Measurements from ENCODE around the gene FIG4. TPM values are rescaled to one million over a fixed set of nuclear protein-coding genes. Genes with fewer than 3 reads are reported as not detected.

Gene FIG4
- total and polyA plus RNA-seq, 2 experiments from 2014 or later: 8.0 to 10.9 TPM

GRCh38 chr6:109872549-109872948 is 181.5 kb downstream of the FIG4 start:
- Histone ChIP-seq H3K79me2 (no peaks in the 10 kb centered on the region), H3K27ac (no peak overlapping the region), H2AFZ (no peak overlapping the region), H3K9me3 (ENCODE audit: low read depth) (no peaks in the 10 kb centered on the region), H3K9me2 (replicated peaks; ENCODE audit: insufficient read depth) (no peaks in the 10 kb centered on the region), H3K4me1 (ENCODE audit: insufficient read depth) (no peaks in the 10 kb centered on the region), H3K4me3 (no peak overlapping the region), H3K27me3 (no peaks in the 10 kb centered on the region), H3K4me2 (no peak overlapping the region), H4K20me1 (ENCODE audit: insufficient read depth, poor library complexity, severe bottlenecking) (no peaks in the 10 kb centered on the region), H3K36me3 (replicated peaks; ENCODE audit: insufficient read depth, low read depth) (no peaks in the 10 kb centered on the region)
- no peak for DNase-seq (ENCODE audit: low spot score)
- WGBS (ENCODE audit: low lambda C conversion rate, missing lambda C conversion rate): 82% methylated on average over 1 of the region's 1 CpG
- TF ChIP-seq CTCF (IDR thresholded peaks at IDR 0.05; ENCODE audit: poor library complexity) (no peak), EZH2phosphoT487 (IDR thresholded peaks at IDR 0.05; ENCODE audit: low read depth, severe bottlenecking, unreplicated experiment) (no peak), EZH2 (IDR thresholded peaks at IDR 0.05; ENCODE audit: borderline replicate concordance) (no peak)

GRCh38 chr6:109872968-109873545 is 182.0 kb downstream of the FIG4 start:
- H2AFZ ChIP-seq: no peak overlapping the region
- H3K4me1 ChIP-seq (ENCODE audit: insufficient read depth): no peaks in the 10 kb centered on the region
- no peaks in the 10 kb centered on the region for H3K27me3 ChIP-seq
- no peak for DNase-seq (ENCODE audit: low spot score)
- TF ChIP-seq CTCF (IDR thresholded peaks at IDR 0.05; ENCODE audit: poor library complexity) (no peak), EZH2 (IDR thresholded peaks at IDR 0.05; ENCODE audit: borderline replicate concordance) (no peak), EZH2phosphoT487 (IDR thresholded peaks at IDR 0.05; ENCODE audit: low read depth, severe bottlenecking, unreplicated experiment) (no peak)
- H3K9me2 ChIP-seq (replicated peaks; ENCODE audit: insufficient read depth): no peaks in the 10 kb centered on the region
- no peaks in the 10 kb centered on the region for H3K9me3 ChIP-seq (ENCODE audit: low read depth)
- H3K36me3 ChIP-seq (replicated peaks; ENCODE audit: insufficient read depth, low read depth): no peaks in the 10 kb centered on the region
- 96% methylated on average over 4 of the region's 4 CpGs for WGBS (ENCODE audit: low lambda C conversion rate, missing lambda C conversion rate)
- H3K4me2 ChIP-seq: no peak overlapping the region
- H3K4me3 ChIP-seq: no peak overlapping the region
- no peak overlapping the region for H3K27ac ChIP-seq
- H4K20me1 ChIP-seq (ENCODE audit: insufficient read depth, poor library complexity, severe bottlenecking): no peaks in the 10 kb centered on the region
- no peaks in the 10 kb centered on the region for H3K79me2 ChIP-seq

- 77% methylated on average over 4 of the region's 4 CpGs for WGBS (ENCODE audit: low lambda C conversion rate, missing lambda C conversion rate)
- H3K4me3 ChIP-seq: no peak overlapping the region
- no peaks in the 10 kb centered on the region for H3K27me3 ChIP-seq
- DNase-seq (ENCODE audit: low spot score): no peak
- no peaks in the 10 kb centered on the region for H3K9me2 ChIP-seq (replicated peaks; ENCODE audit: insufficient read depth)
- H3K4me1 ChIP-seq (ENCODE audit: insufficient read depth): no peaks in the 10 kb centered on the region
- H3K79me2 ChIP-seq: no peaks in the 10 kb centered on the region
- no peaks in the 10 kb centered on the region for H4K20me1 ChIP-seq (ENCODE audit: insufficient read depth, poor library complexity, severe bottlenecking)
- H3K9me3 ChIP-seq (ENCODE audit: low read depth): no peaks in the 10 kb centered on the region
- no peak overlapping the region for H3K4me2 ChIP-seq
- no peaks in the 10 kb centered on the region for H3K36me3 ChIP-seq (replicated peaks; ENCODE audit: insufficient read depth, low read depth)
- no peak overlapping the region for H2AFZ ChIP-seq
- H3K27ac ChIP-seq: no peak overlapping the region
- TF ChIP-seq EZH2phosphoT487 (IDR thresholded peaks at IDR 0.05; ENCODE audit: low read depth, severe bottlenecking, unreplicated experiment) (no peak), EZH2 (IDR thresholded peaks at IDR 0.05; ENCODE audit: borderline replicate concordance) (no peak), CTCF (IDR thresholded peaks at IDR 0.05; ENCODE audit: poor library complexity) (no peak)
Observed at GRCh38 chr6:109874086-109874485, 183.0 kb downstream of the FIG4 start.
